ENCODE results near the gene PRDM16. TPM values are rescaled to one million over a fixed set of nuclear protein-coding genes. Genes with fewer than 3 reads are reported as not detected.

PRDM16 gene
- total RNA-seq, 1 experiment from 2014 or later, result 22.3 TPM

GRCh38 chr1:3444298-3444697 lies 375.3 kb downstream of the PRDM16 start:
- Histone ChIP-seq H3K9me3 (ENCODE audit: control insufficient read depth, insufficient read depth, low read depth, low read length) (no peaks in the 10 kb centered on the region), H3K4me3 (ENCODE audit: low read depth in 2 of 2, low read length in 2 of 2) (no peak overlapping the region), H3K4me1 (ENCODE audit: control insufficient read depth, insufficient read depth, low read length) (no peaks in the 10 kb centered on the region), H3K27me3 (ENCODE audit: control insufficient read depth, insufficient read depth, low read length) (no peaks in the 10 kb centered on the region; the same call in none of the 2 replicates), H3K36me3 (ENCODE audit: control insufficient read depth, insufficient read depth, low read length) (no peaks in the 10 kb centered on the region), H3K27ac (ENCODE audit: low read length) (no peak overlapping the region)
- DNase-seq (ENCODE audit: low read depth, low spot score), result no peak
- intact Hi-C loops (cut with micrococcal nuclease; ENCODE audit: unreplicated experiment), result no loop called here
- in situ Hi-C loops (cut with HindIII; ENCODE audit: low pct_unique_long_range_greater_than_20kb, low sequenced_read_pairs), result no loop called here
- no TSS peak for BruUV-seq (replicated peaks)
- TF ChIP-seq SIN3A (IDR thresholded peaks at IDR 0.05; ENCODE audit: borderline replicate concordance, insufficient read depth, low read depth, low read length) (no peak), CTCF (IDR thresholded peaks at IDR 0.05) (no peak), POLR2AphosphoS5 (IDR thresholded peaks at IDR 0.05; ENCODE audit: low read depth, low read length) (no peak), REST (IDR thresholded peaks at IDR 0.05; ENCODE audit: insufficient read depth in 1 of 2, low read depth in 2 of 2, low read length in 1 of 2) (no peak), TCF7L2 (IDR thresholded peaks at IDR 0.05; ENCODE audit: low read depth, low read length) (no peak)
- no peak for ATAC-seq
- CTCF ChIA-PET, result interaction anchor here (0.6 to 0.9 kb wide), 2 partner anchors 9 to 10 kb away, joined by 3 to 4 read pairs; no protein-coding TSS in a partner anchor
- POLR2A ChIA-PET, result no interaction called here

GRCh38 chr1:3444736-3445135 lies 375.7 kb downstream of the PRDM16 start:
- H3K9me3 ChIP-seq (ENCODE audit: control insufficient read depth, insufficient read depth, low read depth, low read length), result no peaks in the 10 kb centered on the region
- CTCF ChIA-PET, result interaction anchor here (0.6 to 0.7 kb wide), 2 partner anchors 9 to 111 kb away, joined by 3 read pairs; no protein-coding TSS in a partner anchor
- intact Hi-C loops (cut with micrococcal nuclease; ENCODE audit: unreplicated experiment), result no loop called here
- no peak for DNase-seq (ENCODE audit: low read depth, low spot score)
- H3K36me3 ChIP-seq (ENCODE audit: control insufficient read depth, insufficient read depth, low read length), result no peaks in the 10 kb centered on the region
- in situ Hi-C loops (cut with HindIII; ENCODE audit: low pct_unique_long_range_greater_than_20kb, low sequenced_read_pairs), result no loop called here
- TF ChIP-seq SIN3A (IDR thresholded peaks at IDR 0.05; ENCODE audit: borderline replicate concordance, insufficient read depth, low read depth, low read length), result no peak
- TF ChIP-seq CTCF (IDR thresholded peaks at IDR 0.05), result no peak
- no peak for TF ChIP-seq REST (IDR thresholded peaks at IDR 0.05; ENCODE audit: insufficient read depth in 1 of 2, low read depth in 2 of 2, low read length in 1 of 2)
- TF ChIP-seq POLR2AphosphoS5 (IDR thresholded peaks at IDR 0.05; ENCODE audit: low read depth, low read length), result no peak
- no peak for TF ChIP-seq TCF7L2 (IDR thresholded peaks at IDR 0.05; ENCODE audit: low read depth, low read length)
- no peaks in the 10 kb centered on the region; the same call in none of the 2 replicates for H3K27me3 ChIP-seq (ENCODE audit: control insufficient read depth, insufficient read depth, low read length)
- H3K4me3 ChIP-seq (ENCODE audit: low read depth in 2 of 2, low read length in 2 of 2), result no peak overlapping the region
- no peak overlapping the region for H3K27ac ChIP-seq (ENCODE audit: low read length)
- no TSS peak for BruUV-seq (replicated peaks)
- no peaks in the 10 kb centered on the region for H3K4me1 ChIP-seq (ENCODE audit: control insufficient read depth, insufficient read depth, low read length)
- POLR2A ChIA-PET, result interaction anchor here (0.6 kb wide), 1 partner anchor 351 kb away, joined by 6 read pairs; no protein-coding TSS in a partner anchor
- ATAC-seq, result no peak
